22Rv1 (cell line): ENCODE results near the gene NINJ2.

Source experiments
- ZFX ChIP-seq: fragments of 450-650 bp; IDR thresholded peaks from 2 replicates; pipeline ENCODE4 v1.6.1; 2017; ENCODE audit warnings: antibody characterized with exemption, borderline replicate concordance
- TF ChIP-seq, protein P1 (sequence below): fragments of 450-650 bp; IDR thresholded peaks from 2 replicates; pipeline ENCODE4 v1.5.1; 2017; ENCODE audit warnings: mild to moderate bottlenecking

DNA sequence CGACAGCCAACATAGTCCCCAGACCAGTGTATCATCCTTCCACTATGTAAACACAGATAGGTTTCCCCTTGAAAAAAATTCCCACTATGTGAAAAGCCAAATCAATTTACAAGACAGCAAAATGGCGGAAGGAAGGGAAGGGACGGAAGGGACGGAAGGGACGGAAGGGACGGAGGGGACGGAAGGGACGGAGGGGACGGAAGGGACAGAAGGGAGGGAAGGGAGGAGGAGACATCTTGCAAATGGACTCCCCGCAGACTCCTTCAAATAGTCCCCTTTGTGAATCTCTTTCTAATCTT is 75.3 kb downstream of the NINJ2 start:
- TF ChIP-seq, protein P1, sequence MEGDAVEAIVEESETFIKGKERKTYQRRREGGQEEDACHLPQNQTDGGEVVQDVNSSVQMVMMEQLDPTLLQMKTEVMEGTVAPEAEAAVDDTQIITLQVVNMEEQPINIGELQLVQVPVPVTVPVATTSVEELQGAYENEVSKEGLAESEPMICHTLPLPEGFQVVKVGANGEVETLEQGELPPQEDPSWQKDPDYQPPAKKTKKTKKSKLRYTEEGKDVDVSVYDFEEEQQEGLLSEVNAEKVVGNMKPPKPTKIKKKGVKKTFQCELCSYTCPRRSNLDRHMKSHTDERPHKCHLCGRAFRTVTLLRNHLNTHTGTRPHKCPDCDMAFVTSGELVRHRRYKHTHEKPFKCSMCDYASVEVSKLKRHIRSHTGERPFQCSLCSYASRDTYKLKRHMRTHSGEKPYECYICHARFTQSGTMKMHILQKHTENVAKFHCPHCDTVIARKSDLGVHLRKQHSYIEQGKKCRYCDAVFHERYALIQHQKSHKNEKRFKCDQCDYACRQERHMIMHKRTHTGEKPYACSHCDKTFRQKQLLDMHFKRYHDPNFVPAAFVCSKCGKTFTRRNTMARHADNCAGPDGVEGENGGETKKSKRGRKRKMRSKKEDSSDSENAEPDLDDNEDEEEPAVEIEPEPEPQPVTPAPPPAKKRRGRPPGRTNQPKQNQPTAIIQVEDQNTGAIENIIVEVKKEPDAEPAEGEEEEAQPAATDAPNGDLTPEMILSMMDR = no peak
- no peak for TF ChIP-seq ZFX
